HG03457 (cell line): ENCODE results near the gene HIP1.
"Not testable (repeated sequence)": the region's sequence is repeated elsewhere in the genome, so short reads cannot be mapped to it uniquely, and the experiment has no call there.

Experiments used
- ATAC-seq: cut with Tn5 transposase; IDR thresholded peaks from one replicate; pipeline ENCODE4 v1.9.1; 2021; ENCODE audit warnings: moderate number of reproducible peaks; ENCODE audit not compliant: unreplicated experiment

Gene HIP1

DNA sequence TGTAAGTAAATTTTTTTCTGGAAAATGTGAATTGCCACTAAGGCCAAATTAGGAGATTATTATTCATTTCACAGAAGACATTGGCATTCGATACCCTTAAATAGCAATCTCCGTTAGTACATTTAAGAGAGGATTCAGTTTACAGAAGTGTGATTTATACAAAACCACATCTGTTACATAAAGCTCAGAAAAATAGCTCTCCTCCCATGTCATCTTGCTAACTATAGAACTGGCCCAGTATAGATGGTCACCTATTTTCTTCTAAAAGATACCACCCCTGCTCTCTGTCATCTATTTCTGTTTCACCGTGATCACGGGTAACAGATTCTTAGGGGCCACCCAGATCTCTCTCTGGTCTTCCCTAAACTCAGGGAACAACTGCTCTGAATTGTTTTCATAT lies 119.1 kb downstream of the HIP1 start:
- ATAC-seq: no peak

GRCh38 chr7:75617634-75618234 lies 121.0 kb downstream of the HIP1 start:
- ATAC-seq: no peak

- ATAC-seq: no peak
Observed at GRCh38 chr7:75616421-75617167, 122.1 kb downstream of the HIP1 start.

- ATAC-seq: no peak
Observed at GRCh38 chr7:75614401-75614800, 124.3 kb downstream of the HIP1 start.

- no peak for ATAC-seq
Observed at GRCh38 chr7:75613351-75613750, 125.4 kb downstream of the HIP1 start.

GRCh38 chr7:75611557-75612178 lies 127.1 kb downstream of the HIP1 start:
- no peak for ATAC-seq

DNA sequence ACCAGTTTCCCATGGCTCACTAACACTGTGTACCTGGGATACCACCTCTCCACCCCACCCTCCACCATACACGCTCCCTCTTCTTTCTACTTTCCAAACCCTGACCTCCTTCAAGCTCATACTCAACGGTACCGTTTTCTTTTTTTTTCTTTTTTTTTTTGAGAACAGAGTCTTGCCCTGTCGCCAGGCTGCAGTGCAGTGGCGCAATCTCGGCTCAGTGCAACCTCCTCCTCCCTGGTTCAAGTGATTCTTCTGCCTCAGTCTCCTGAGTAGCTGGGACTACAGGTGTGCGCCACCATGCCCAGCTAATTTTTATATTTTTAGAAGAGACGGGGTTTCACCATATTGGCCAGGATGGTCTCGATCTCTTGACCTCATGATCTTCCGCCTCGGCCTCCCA lies 129.3 kb downstream of the HIP1 start:
- not testable (repeated sequence) for ATAC-seq

DNA sequence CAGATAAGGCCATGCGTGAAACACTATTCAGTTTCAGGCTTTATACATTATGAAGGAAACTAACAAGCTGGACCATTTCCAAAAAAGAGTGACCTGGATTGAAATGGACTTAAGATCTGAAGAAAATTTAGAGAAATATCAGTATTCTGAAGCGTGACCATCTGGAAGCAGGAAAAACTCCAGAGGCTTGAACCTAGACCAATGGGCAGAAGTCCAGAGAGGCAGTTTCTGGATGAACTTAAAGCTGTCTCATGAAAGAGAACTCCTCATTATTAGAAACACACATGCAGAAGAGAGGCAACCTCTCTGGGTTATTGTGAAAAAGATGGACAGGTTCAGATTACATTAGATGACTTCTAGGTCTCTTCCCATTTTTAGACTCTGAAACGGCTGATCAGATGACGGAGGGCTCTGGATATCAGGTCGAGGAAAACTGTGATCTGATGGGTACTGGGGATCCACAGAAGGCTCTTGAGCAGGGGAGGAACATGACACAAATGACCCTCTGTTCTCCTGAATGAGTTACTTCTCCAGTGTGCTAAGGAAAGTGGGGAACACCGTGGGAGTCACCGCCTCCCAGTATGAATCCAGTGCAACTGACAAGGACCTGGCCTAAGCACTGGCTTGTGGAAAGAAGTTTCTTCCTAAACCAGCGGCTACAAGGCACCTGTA lies 130.2 kb downstream of the HIP1 start:
- no peak for ATAC-seq

DNA sequence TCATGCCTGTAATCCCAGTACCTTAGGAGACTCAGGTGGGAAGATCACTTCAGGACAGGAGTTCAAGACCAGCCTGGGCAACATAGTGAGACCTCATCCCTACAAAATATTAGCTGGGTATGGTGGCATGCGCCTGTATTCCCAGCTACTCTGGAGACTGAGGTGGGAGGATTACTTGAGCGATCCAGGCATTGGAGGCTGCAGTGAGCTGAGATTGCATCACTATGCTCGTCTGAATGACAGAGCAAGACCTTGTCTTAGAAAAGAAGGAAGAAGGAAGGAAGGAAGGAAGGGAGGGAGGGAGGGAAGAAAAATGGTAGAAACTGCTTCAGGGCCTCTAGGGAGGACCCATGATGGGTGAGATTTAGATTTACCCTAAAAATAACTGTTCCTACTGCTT lies 134.3 kb downstream of the HIP1 start:
- ATAC-seq: no peak

GRCh38 chr7:75602831-75603230 lies 135.9 kb downstream of the HIP1 start:
- not testable (repeated sequence) for ATAC-seq

DNA sequence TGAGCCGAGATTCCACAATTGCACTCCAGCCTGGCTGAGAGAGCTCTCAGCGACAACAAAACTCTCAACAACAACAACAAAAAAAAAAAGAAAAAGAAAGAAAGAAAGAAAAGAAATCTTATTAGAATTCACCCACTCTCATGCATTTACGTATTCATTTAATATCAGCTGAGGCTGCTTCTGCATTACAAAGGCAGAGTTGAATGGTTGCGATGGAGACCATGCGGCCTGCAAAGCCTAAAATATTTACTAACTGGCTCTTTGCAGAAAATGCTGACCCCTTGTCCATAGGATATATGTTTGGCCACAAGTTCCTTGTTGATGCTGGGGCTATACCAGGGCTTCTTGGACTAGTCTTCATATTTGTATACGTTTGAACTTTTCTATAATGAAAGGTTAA lies 137.2 kb downstream of the HIP1 start:
- no peak for ATAC-seq

- ATAC-seq: not testable (repeated sequence)
Observed at GRCh38 chr7:75600748-75601147, 138.0 kb downstream of the HIP1 start.

DNA sequence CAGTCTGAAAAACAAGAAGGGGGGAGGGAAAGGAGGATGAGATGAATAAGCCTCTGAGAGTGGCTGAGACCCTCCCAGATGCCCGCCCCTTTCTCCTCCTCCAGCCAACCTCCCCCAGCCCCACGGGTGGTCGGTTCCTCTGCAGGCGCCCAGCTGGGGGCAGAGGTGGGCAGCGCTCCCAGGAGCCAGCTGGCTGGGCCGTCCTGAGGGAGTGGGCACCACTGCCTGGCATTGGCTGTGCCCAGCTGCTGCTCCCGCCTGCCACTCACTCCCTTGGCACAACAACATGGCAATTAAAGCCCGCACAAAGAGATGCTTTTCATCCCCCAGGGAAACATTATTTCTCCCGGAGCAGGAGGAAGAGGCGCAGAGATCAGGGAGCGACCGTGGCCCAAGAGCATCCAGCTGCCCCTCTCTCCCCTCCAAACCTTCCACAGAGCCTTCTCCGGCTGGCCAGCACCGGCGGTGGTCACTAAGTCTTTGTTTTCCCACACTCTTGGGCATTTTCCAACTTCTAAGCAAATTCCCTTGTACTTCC lies 139.4 kb downstream of the HIP1 start:
- no peak for ATAC-seq

- no peak for ATAC-seq
Observed at GRCh38 chr7:75596727-75597614, 141.8 kb downstream of the HIP1 start.

- ATAC-seq: no peak
Observed at GRCh38 chr7:75595766-75596165, 143.0 kb downstream of the HIP1 start.

GRCh38 chr7:75593500-75594184 lies 145.1 kb downstream of the HIP1 start:
- ATAC-seq: not testable (repeated sequence)

DNA sequence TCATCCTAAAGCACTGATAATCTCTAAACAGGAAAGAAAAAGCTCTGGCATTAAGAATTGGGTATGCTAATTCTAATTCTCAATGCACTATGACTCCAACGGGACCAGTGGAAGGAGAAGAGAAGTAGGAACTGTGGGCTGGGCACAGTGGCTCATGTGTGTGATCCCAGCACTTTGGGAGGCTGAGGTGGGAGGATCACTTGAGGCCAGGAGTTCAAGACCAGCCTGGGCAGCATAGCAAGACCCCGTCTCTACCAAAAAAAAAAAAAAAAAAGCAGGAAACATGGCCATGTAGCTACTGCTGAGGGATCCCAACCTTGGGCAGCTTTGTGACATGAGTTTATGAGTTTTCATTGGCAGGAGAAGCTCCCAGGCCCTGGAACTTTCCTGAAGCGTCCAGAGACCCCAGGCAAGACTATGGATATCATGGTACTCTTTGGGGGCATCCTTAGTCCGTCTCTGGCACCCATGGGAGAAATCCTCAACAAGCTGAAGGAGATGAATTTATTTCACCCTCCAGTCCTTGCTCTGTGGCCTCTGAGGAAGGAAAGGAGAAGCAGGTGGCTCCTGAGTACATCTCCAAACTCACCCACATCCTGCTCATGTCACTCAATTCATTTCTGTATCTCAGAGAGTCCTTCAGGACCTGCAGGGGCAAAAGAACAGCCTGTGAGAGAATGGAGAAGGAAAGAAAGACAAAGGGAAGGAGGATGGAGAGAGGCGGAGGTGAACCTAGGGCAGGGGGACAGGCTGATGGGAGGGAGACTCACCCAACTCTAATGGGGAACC lies 147.1 kb downstream of the HIP1 start:
- ATAC-seq: no peak

- no peak for ATAC-seq
Observed at GRCh38 chr7:75590373-75591005, 148.3 kb downstream of the HIP1 start.

DNA sequence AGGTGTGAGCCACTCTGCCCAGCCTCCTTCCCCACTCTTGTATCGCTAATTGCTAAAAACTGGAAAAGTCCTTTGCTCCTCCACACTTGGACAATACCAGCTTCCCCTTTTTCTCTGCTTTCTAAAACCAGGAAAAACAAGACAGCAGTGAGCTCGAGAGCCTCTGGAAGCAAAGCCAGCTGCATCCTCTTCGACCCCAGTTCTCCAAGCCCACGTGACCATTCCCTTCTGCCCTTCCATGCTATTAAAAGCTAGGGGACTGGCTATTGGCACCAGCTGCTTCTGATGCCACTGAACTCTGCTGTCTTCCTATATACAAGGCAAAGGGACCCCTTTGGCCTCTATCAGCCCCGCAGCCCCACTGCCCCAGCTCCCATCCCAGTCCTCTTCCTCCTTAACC lies 154.4 kb downstream of the HIP1 start:
- ATAC-seq: no peak
